Measurements from ENCODE around the gene SLC7A1.

GRCh38 chr13:29532116-29532515 is 63.4 kb downstream of the SLC7A1 start:
- no peak for TF ChIP-seq CTCF (IDR thresholded peaks at IDR 0.05)
- TF ChIP-seq POLR2A (IDR thresholded peaks at IDR 0.05): no peak
